OCI-LY1 (cell line): ENCODE measurements around the gene DEDD.
A peak's percentile ranks its signal among the peaks of the same experiment; 100 is the strongest.

Experiments used
- H2AFZ ChIP-seq: fragments of 200-600 bp; sonication (generic), shearing (Covaris generic); 2 replicates; pipeline ENCODE4 v1.6.0; 2014; ENCODE audit warnings: antibody characterized with exemption, mild to moderate bottlenecking, low read length
- H3F3A ChIP-seq: fragments of 200-600 bp; sonication (generic), shearing (Covaris generic); 2 replicates; pipeline ENCODE4 v1.6.0; 2014; ENCODE audit warnings: mild to moderate bottlenecking, antibody characterized with exemption, low read length, moderate library complexity; ENCODE audit not compliant: insufficient read depth
- H3K27ac ChIP-seq: fragments of 200-600 bp; sonication (generic); 2 replicates; pipeline ENCODE4 v1.5.1; 2014; ENCODE audit warnings: low read length, mixed run types, mild to moderate bottlenecking, low read depth; ENCODE audit not compliant: poor library complexity, severe bottlenecking
- H3K27me3 ChIP-seq: fragments of 200-600 bp; sonication (generic); 2 replicates; pipeline ENCODE4 v1.6.0; 2014; ENCODE audit warnings: antibody characterized with exemption, mild to moderate bottlenecking, low read length, moderate library complexity; ENCODE audit not compliant: insufficient read depth
- H3K36me3 ChIP-seq: fragments of 200-600 bp; sonication (generic); 2 replicates; pipeline ENCODE4 v1.6.1; 2014; ENCODE audit warnings: mild to moderate bottlenecking, antibody characterized with exemption, low read length, moderate library complexity, mixed read lengths; ENCODE audit not compliant: insufficient read depth
- H3K4me1 ChIP-seq: fragments of 200-600 bp; sonication (generic); 2 replicates; pipeline ENCODE4 v1.5.1; 2014; ENCODE audit warnings: mild to moderate bottlenecking, low read length, moderate library complexity; ENCODE audit not compliant: insufficient read depth, severe bottlenecking
- H3K4me2 ChIP-seq: fragments of 200-600 bp; sonication (generic), shearing (Covaris generic); 2 replicates; pipeline ENCODE4 v1.6.1; 2014; ENCODE audit warnings: low read length
- H3K4me3 ChIP-seq: fragments of 200-600 bp; sonication (generic); 2 replicates; pipeline ENCODE4 v1.5.1; 2014; ENCODE audit warnings: low read length, low read depth, mild to moderate bottlenecking, mixed read lengths; ENCODE audit not compliant: poor library complexity, severe bottlenecking
- H3K79me2 ChIP-seq: fragments of 200-600 bp; shearing (Covaris generic); 2 replicates; pipeline ENCODE4 v1.6.1; 2016; ENCODE audit warnings: mixed run types, low read length, mixed read lengths; ENCODE audit not compliant: insufficient read depth
- H3K9ac ChIP-seq: fragments of 200-600 bp; sonication (generic), shearing (Covaris generic); 2 replicates; pipeline ENCODE4 v1.6.1; 2014; ENCODE audit warnings: mild to moderate bottlenecking, low read length, mixed read lengths
- H3K9me2 ChIP-seq: fragments of 200-600 bp; sonication (generic), shearing (Covaris generic); 2 replicates; pipeline ENCODE4 v1.6.1; 2014; ENCODE audit warnings: low read depth, mild to moderate bottlenecking, low read length, mixed read lengths
- H3K9me3 ChIP-seq: fragments of 200-600 bp; shearing (Covaris generic); 2 replicates; pipeline ENCODE4 v1.6.1; 2014; ENCODE audit warnings: low read length, mixed read lengths
- H4K20me1 ChIP-seq: fragments of 200-600 bp; sonication (generic), shearing (Covaris generic); 2 replicates; pipeline ENCODE4 v1.6.0; 2016; ENCODE audit warnings: mild to moderate bottlenecking, low read length; ENCODE audit not compliant: insufficient read depth
- EZH2 ChIP-seq: fragments of 200-600 bp; sonication (generic), shearing (Covaris generic); IDR thresholded peaks from 2 replicates; pipeline ENCODE4 v1.8.0; 2017; ENCODE audit warnings: borderline replicate concordance, mixed run types, mild to moderate bottlenecking, antibody characterized with exemption, low read length, moderate library complexity, mixed read lengths
- TF ChIP-seq, protein P1 (sequence below): fragments of 200-600 bp; sonication (generic), shearing (Covaris generic); IDR thresholded peaks from 2 replicates; pipeline ENCODE4 v1.5.1; 2017; ENCODE audit warnings: mild to moderate bottlenecking, antibody characterized with exemption, low read length, moderate library complexity, mixed read lengths

The DEDD gene

DNA sequence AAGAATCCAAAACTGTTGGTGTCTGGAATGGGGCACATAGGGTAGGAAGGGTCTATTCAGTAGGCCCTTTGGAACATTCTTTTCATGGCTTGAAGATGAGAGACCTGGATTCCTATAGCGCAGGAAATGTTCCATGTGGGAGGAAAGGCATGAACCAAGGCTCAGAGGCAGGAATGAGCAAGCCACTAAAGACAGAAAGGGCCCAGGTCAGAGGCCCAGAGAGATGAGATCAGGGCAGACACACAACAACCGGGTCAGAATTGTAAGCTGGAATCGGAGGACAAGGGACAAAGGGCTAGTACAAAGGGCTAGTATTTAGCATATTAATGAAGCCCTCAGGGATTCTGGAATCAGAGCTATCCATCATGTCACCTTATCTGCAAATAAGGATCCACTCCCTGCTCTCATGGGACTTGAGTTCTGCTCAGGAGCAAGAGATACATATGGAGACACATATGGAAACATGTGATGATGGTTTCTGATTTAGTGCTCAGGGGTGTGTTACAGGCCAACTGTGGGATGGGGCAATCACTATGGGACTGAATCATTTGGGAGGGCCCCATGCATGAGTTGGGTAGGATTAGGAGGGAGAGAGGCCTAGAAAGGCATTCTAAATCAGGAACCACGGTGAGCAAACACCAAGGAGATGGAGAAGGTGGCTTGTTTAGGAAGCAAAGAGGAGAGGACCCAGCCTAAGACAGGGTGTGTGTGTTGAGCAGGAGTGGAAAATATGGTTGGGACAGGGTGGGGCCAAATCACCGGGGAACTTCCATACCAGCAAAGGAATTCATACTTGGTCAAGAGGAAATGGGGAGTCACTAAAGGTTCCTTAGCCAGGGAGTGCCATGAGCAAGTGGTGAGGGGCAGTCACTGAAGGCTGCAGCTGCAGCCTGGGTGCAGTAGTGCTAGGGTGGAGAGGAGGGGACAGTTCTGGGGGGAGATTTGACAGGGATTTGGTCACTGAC lies 51.7 kb downstream of the DEDD start:
- TF ChIP-seq, protein P1, sequence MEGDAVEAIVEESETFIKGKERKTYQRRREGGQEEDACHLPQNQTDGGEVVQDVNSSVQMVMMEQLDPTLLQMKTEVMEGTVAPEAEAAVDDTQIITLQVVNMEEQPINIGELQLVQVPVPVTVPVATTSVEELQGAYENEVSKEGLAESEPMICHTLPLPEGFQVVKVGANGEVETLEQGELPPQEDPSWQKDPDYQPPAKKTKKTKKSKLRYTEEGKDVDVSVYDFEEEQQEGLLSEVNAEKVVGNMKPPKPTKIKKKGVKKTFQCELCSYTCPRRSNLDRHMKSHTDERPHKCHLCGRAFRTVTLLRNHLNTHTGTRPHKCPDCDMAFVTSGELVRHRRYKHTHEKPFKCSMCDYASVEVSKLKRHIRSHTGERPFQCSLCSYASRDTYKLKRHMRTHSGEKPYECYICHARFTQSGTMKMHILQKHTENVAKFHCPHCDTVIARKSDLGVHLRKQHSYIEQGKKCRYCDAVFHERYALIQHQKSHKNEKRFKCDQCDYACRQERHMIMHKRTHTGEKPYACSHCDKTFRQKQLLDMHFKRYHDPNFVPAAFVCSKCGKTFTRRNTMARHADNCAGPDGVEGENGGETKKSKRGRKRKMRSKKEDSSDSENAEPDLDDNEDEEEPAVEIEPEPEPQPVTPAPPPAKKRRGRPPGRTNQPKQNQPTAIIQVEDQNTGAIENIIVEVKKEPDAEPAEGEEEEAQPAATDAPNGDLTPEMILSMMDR: no peak
- TF ChIP-seq EZH2: no peak
- H3K4me1 ChIP-seq: no peaks in the 10 kb centered on the region
- H3K4me2 ChIP-seq: no peak overlapping the region

DNA sequence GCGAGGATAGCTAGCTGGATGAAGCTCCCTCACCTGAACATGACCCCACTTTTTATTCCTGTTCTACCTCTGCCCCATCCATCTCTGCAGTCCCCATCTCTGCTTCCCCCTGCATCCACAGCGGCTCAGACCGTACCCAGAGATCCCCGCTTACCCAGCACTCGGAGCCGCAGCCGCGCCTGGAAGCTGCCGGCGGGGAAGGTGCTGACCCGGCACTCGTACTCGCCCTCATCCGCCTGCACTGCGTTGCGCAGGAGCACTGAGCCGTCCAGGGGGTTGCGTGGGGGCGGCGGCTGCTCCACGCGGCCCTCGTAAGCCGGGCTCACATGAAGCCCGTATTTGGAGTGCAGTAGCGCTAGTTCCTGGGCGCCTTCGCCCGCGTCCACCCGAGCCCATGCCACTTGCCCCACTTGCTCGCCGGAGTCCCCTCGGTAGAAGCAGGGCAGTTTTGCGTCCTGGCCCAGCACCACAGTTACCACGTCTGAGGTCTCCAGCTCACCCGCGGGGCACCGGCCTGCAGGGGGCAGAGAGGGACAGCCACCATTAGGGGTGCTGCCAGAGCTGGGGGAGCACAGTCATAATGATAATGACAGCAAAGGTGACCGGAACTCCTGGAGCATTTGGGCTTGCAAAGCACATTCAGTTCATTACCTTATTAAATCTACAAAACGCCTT lies 52.9 kb downstream of the DEDD start:
- TF ChIP-seq, protein P1: peak; percentile 20; the same call in 1 of the 2 replicates
- TF ChIP-seq EZH2: no peak
- H2AFZ ChIP-seq: no peak overlapping the region
- H3F3A ChIP-seq: no peaks in the 10 kb centered on the region
- no peaks in the 10 kb centered on the region; the same call in 1 of the 2 replicates for H3K27me3 ChIP-seq
- no peak overlapping the region for H3K4me2 ChIP-seq
- H3K4me1 ChIP-seq: no peaks in the 10 kb centered on the region
- no peaks in the 10 kb centered on the region for H4K20me1 ChIP-seq
- no peaks in the 10 kb centered on the region for H3K36me3 ChIP-seq
- H3K9me3 ChIP-seq: no peaks in the 10 kb centered on the region
- H3K9me2 ChIP-seq: no peaks in the 10 kb centered on the region
- no peak overlapping the region for H3K27ac ChIP-seq
- no peak overlapping the region for H3K4me3 ChIP-seq
- H3K79me2 ChIP-seq: no peaks in the 10 kb centered on the region
- H3K9ac ChIP-seq: no peak overlapping the region

More for the DNA sequence above, 51.7 kb downstream of the DEDD start:
- H3K4me3 ChIP-seq: no peak overlapping the region
- no peak overlapping the region for H2AFZ ChIP-seq
- no peak overlapping the region for H3K27ac ChIP-seq
- no peaks in the 10 kb centered on the region for H3K9me3 ChIP-seq
- no peaks in the 10 kb centered on the region for H3F3A ChIP-seq
- H4K20me1 ChIP-seq: no peaks in the 10 kb centered on the region
- no peaks in the 10 kb centered on the region for H3K9me2 ChIP-seq
- no peaks in the 10 kb centered on the region for H3K36me3 ChIP-seq
- no peak overlapping the region for H3K9ac ChIP-seq
- no peaks in the 10 kb centered on the region; the same call in 1 of the 2 replicates for H3K27me3 ChIP-seq
- no peaks in the 10 kb centered on the region for H3K79me2 ChIP-seq

DNA sequence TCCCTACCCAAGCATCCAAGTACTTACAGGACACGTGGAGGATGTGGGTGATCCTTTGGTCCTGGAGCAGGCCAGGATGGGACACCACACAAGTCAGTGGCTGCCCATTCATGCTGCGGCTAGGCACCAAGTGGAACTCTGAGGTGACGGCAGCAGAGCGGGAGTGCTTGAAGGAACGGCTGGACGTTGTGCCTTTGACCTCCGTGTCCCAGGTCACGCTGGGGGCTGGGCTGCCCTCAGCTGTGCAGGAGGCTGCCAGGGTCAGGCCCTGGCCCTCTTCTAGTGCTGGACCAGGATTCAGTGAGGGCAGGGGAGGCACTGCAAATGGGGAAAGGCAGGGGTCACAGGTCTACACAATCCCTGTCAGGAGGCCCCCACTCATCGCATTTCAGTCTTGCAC lies 55.0 kb downstream of the DEDD start:
- Histone ChIP-seq H3K4me2 (no peak overlapping the region), H4K20me1 (no peaks in the 10 kb centered on the region), H3K9ac (no peak overlapping the region), H3F3A (no peaks in the 10 kb centered on the region), H3K36me3 (no peaks in the 10 kb centered on the region), H3K9me3 (no peaks in the 10 kb centered on the region), H2AFZ (no peak overlapping the region), H3K79me2 (no peaks in the 10 kb centered on the region), H3K27me3 (no peaks in the 10 kb centered on the region; the same call in 1 of the 2 replicates), H3K27ac (no peak overlapping the region), H3K4me3 (no peak overlapping the region), H3K9me2 (no peaks in the 10 kb centered on the region), H3K4me1 (no peaks in the 10 kb centered on the region)
- TF ChIP-seq, protein P1: no peak
- no peak for TF ChIP-seq EZH2
